SH-SY5Y (cell line): ENCODE measurements around the gene PNKP.

ENCODE experiments used
- GATA2 ChIP-seq: IDR thresholded peaks from 2 replicates; pipeline ENCODE4 v1.6.1; 2011; ENCODE audit warnings: mild to moderate bottlenecking, low read depth, low read length
- GATA3 ChIP-seq: IDR thresholded peaks from 2 replicates; pipeline ENCODE4 v1.6.1; 2011; ENCODE audit warnings: low read depth, mild to moderate bottlenecking, low read length, moderate library complexity

DNA sequence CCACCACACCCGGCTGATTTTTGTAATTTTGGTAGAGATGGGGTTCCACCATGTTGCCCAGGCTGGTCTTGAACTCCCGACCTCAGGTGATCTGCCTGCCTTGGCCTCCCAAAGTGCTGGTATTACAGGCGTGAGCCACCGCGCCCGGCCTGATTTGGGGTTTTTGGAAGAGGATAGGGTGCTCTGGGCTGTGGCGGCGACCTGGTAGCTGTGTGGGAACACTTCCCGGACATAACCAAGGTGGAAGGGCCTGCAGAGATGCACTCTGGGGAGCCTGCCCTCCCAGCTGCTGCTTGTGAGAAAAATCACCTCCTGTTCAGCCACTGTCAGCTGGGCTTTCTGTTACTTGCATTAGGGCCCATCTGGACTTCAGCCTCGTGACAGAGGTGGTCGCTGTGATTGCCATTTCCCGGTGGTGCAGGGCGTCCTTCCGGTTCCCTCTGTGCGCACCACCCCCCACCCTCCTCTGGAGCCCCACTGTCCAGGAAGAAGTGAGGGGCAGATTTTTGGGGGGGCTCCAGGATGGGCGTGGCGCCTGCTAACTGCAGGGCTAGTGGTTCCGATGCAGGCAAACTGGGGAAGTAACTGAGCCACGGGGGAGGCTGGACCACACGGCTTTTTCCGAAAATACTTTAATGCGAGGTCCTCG, 21.8 kb upstream of the PNKP start:
- TF ChIP-seq GATA3, result no peak
- no peak for TF ChIP-seq GATA2
